ENCODE measurements around the gene SGCA.

The SGCA gene

GRCh38 chr17:50194934-50195865 lies 29.4 kb downstream of the SGCA start:
- DNase-seq (ENCODE audit: low read depth) = peak; percentile 87

- DNase-seq (ENCODE audit: low read depth) = peak; percentile 57
These were observed 30.2 kb downstream of the SGCA start for GRCh38 chr17:50196036-50196435.

GRCh38 chr17:50196826-50197225 lies 31.0 kb downstream of the SGCA start:
- peak; percentile 95 for DNase-seq (ENCODE audit: low read depth)

GRCh38 chr17:50198026-50198669 lies 32.3 kb downstream of the SGCA start:
- peak; percentile 77 for DNase-seq (ENCODE audit: low read depth)

GRCh38 chr17:50199211-50199802 lies 33.5 kb downstream of the SGCA start:
- DNase-seq (ENCODE audit: low read depth) = peak; percentile 58

- peak; percentile 94 for DNase-seq (ENCODE audit: low read depth)
These were observed 34.1 kb downstream of the SGCA start for GRCh38 chr17:50199803-50200456.

GRCh38 chr17:50200457-50201275 lies 34.9 kb downstream of the SGCA start:
- DNase-seq (ENCODE audit: low read depth) = no peak

- peak; percentile 97 for DNase-seq (ENCODE audit: low read depth)
These were observed 35.6 kb downstream of the SGCA start, which contains the start of gene COL1A1 for GRCh38 chr17:50201276-50201854. COL1A1 (minus strand) TSS chr17:50201631; CDS start chr17:50201513, 118 bp downstream.

GRCh38 chr17:50203086-50203485 lies 37.3 kb downstream of the SGCA start:
- DNase-seq (ENCODE audit: low read depth) = peak; percentile 91

GRCh38 chr17:50203604-50204345 lies 38.0 kb downstream of the SGCA start:
- DNase-seq (ENCODE audit: low read depth) = peak; percentile 100

- no peak for DNase-seq (ENCODE audit: low read depth)
These were observed 38.6 kb downstream of the SGCA start for GRCh38 chr17:50204431-50204830.

GRCh38 chr17:50205111-50205962 lies 39.5 kb downstream of the SGCA start:
- peak; percentile 86 for DNase-seq (ENCODE audit: low read depth)

GRCh38 chr17:50205963-50206505 lies 40.2 kb downstream of the SGCA start:
- no peak for DNase-seq (ENCODE audit: low read depth)

- peak; percentile 81 for DNase-seq (ENCODE audit: low read depth)
These were observed 40.9 kb downstream of the SGCA start for GRCh38 chr17:50206604-50207293.

- DNase-seq (ENCODE audit: low read depth) = no peak
These were observed 41.5 kb downstream of the SGCA start for GRCh38 chr17:50207315-50207714.

- no peak for DNase-seq (ENCODE audit: low read depth)
These were observed 42.2 kb downstream of the SGCA start for GRCh38 chr17:50207792-50208567.

- no peak for DNase-seq (ENCODE audit: low read depth)
These were observed 42.8 kb downstream of the SGCA start for GRCh38 chr17:50208611-50209061.

GRCh38 chr17:50209133-50209471 lies 43.3 kb downstream of the SGCA start:
- no peak for DNase-seq (ENCODE audit: low read depth)
